ENCODE results near the gene TMEM86A.

The TMEM86A gene

GRCh38 chr11:18731949-18732821, 33.6 kb downstream of the TMEM86A start:
- Histone ChIP-seq H3K4me3 (ENCODE audit: low read depth, low read length, poor library complexity, severe bottlenecking) (no peak overlapping the region), H3K79me2 (ENCODE audit: insufficient read depth, low read length) (no peaks in the 10 kb centered on the region), H3K9ac (ENCODE audit: low read length) (no peak overlapping the region), H3K4me2 (ENCODE audit: low read length) (no peak overlapping the region), H3K9me2 (ENCODE audit: low read depth, low read length) (no peaks in the 10 kb centered on the region), H3K9me3 (ENCODE audit: low read length) (no peaks in the 10 kb centered on the region), H2AFZ (ENCODE audit: low read length) (no peak overlapping the region), H3K36me3 (ENCODE audit: insufficient read depth, low read length) (no peaks in the 10 kb centered on the region), H4K20me1 (ENCODE audit: insufficient read depth, low read length) (no peaks in the 10 kb centered on the region), H3K4me1 (ENCODE audit: insufficient read depth, low read length, severe bottlenecking) (peaks cover 8% of the 10 kb centered on the region), H3K27ac (ENCODE audit: low read depth, low read length, poor library complexity, severe bottlenecking) (no peak overlapping the region), H3K27me3 (ENCODE audit: insufficient read depth, low read length) (peaks cover 5% of the 10 kb centered on the region; the same call in 1 of the 2 replicates), H3F3A (ENCODE audit: insufficient read depth, low read length) (no peaks in the 10 kb centered on the region)
- TF ChIP-seq CTCF (IDR thresholded peaks at IDR 0.05; ENCODE audit: low read length) (peak; percentile 97), EZH2 (IDR thresholded peaks at IDR 0.05; ENCODE audit: borderline replicate concordance, low read length) (no peak)

- no peak overlapping the region for H3K4me2 ChIP-seq (ENCODE audit: low read length)
- H3K4me1 ChIP-seq (ENCODE audit: insufficient read depth, low read length, severe bottlenecking) = peaks cover 4% of the 10 kb centered on the region
- no peaks in the 10 kb centered on the region for H3K9me2 ChIP-seq (ENCODE audit: low read depth, low read length)
- TF ChIP-seq EZH2 (IDR thresholded peaks at IDR 0.05; ENCODE audit: borderline replicate concordance, low read length) = no peak
- no peak for TF ChIP-seq CTCF (IDR thresholded peaks at IDR 0.05; ENCODE audit: low read length)
- H3K27ac ChIP-seq (ENCODE audit: low read depth, low read length, poor library complexity, severe bottlenecking) = no peak overlapping the region
- H3K9me3 ChIP-seq (ENCODE audit: low read length) = no peaks in the 10 kb centered on the region
- H3K4me3 ChIP-seq (ENCODE audit: low read depth, low read length, poor library complexity, severe bottlenecking) = no peak overlapping the region
- H4K20me1 ChIP-seq (ENCODE audit: insufficient read depth, low read length) = no peaks in the 10 kb centered on the region
- no peaks in the 10 kb centered on the region for H3K79me2 ChIP-seq (ENCODE audit: insufficient read depth, low read length)
- no peaks in the 10 kb centered on the region for H3K36me3 ChIP-seq (ENCODE audit: insufficient read depth, low read length)
- H3K9ac ChIP-seq (ENCODE audit: low read length) = no peak overlapping the region
- H3F3A ChIP-seq (ENCODE audit: insufficient read depth, low read length) = no peaks in the 10 kb centered on the region
- no peak overlapping the region for H2AFZ ChIP-seq (ENCODE audit: low read length)
- H3K27me3 ChIP-seq (ENCODE audit: insufficient read depth, low read length) = peaks cover 5% of the 10 kb centered on the region; the same call in 1 of the 2 replicates
Measured at GRCh38 chr11:18733202-18733601, 34.6 kb downstream of the TMEM86A start.

GRCh38 chr11:18736590-18737148, 38.1 kb downstream of the TMEM86A start:
- Histone ChIP-seq H4K20me1 (ENCODE audit: insufficient read depth, low read length) (no peaks in the 10 kb centered on the region), H2AFZ (ENCODE audit: low read length) (no peak overlapping the region)

More at GRCh38 chr11:18736590-18737148, 38.1 kb downstream of the TMEM86A start:
- H3K4me2 ChIP-seq (ENCODE audit: low read length) = no peak overlapping the region
- H3K27me3 ChIP-seq (ENCODE audit: insufficient read depth, low read length) = peaks cover 5% of the 10 kb centered on the region; the same call in 1 of the 2 replicates
- TF ChIP-seq CTCF (IDR thresholded peaks at IDR 0.05; ENCODE audit: low read length) (no peak), EZH2 (IDR thresholded peaks at IDR 0.05; ENCODE audit: borderline replicate concordance, low read length) (no peak)
- peaks cover 2% of the 10 kb centered on the region for H3K4me1 ChIP-seq (ENCODE audit: insufficient read depth, low read length, severe bottlenecking)
- no peak overlapping the region for H3K4me3 ChIP-seq (ENCODE audit: low read depth, low read length, poor library complexity, severe bottlenecking)
- no peaks in the 10 kb centered on the region for H3F3A ChIP-seq (ENCODE audit: insufficient read depth, low read length)
- H3K27ac ChIP-seq (ENCODE audit: low read depth, low read length, poor library complexity, severe bottlenecking) = no peak overlapping the region
- no peak overlapping the region for H3K9ac ChIP-seq (ENCODE audit: low read length)
- H3K9me3 ChIP-seq (ENCODE audit: low read length) = no peaks in the 10 kb centered on the region
- H3K9me2 ChIP-seq (ENCODE audit: low read depth, low read length) = no peaks in the 10 kb centered on the region
- no peaks in the 10 kb centered on the region for H3K79me2 ChIP-seq (ENCODE audit: insufficient read depth, low read length)
- H3K36me3 ChIP-seq (ENCODE audit: insufficient read depth, low read length) = no peaks in the 10 kb centered on the region
